ENCODE results near the gene PRR3. TPM values are rescaled to one million over a fixed set of nuclear protein-coding genes. Genes with fewer than 3 reads are reported as not detected.

PRR3 gene
- total and polyA plus RNA-seq, 2 of the 13 experiments (the other 11 are each of a cell fraction or from before 2014, with no cell fraction given), result 14.6 to 21.2 TPM

DNA sequence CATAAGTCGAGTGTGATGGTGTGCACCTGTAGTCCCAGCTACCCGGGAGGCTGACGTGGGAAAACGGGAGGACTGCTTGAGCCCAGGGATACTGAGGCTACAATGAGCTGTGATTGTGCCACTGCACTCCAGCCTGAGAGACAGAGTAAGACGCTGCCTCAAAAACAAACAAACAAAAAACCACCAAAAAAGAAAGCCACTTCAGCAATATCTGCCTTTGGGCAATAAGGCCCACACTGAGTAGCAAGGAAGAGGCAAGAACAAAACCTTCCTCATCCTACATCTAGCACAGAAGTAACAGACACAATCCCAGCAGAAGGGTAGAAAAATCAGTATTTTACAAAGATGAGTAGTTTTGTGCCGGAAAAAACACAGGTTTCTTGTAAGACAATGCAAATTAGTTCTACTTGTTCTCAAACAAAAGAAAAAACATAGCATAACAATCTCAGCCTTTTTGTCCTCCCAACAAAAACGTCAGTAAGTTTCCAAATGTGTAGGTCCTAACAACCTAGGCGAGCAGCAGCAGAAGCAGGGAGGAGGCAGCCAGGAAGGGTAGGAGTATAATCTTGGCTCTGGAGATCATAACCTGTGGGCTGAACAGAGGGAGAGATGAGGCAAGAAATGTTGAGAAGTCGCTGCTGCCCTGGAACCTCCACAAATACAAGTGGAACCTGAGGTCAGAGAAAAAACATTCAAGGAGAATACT, 54.2 kb downstream of the PRR3 start (continued):
- TF ChIP-seq ZNF225 (CRISPR knock-in tag; IDR thresholded peaks at IDR 0.05) (no peak), POLR2G (IDR thresholded peaks at IDR 0.05; ENCODE audit: low read depth, low read length) (no peak; the same call in none of the 2 replicates), MTF2 (CRISPR knock-in tag; IDR thresholded peaks at IDR 0.05; ENCODE audit: borderline replicate concordance) (no peak), SRSF9 (IDR thresholded peaks at IDR 0.05; ENCODE audit: borderline replicate concordance, insufficient read depth, low read depth, low read length, poor library complexity, severe bottlenecking) (no peak), HNRNPUL1 (IDR thresholded peaks at IDR 0.05; ENCODE audit: low read depth, low read length) (no peak)

DNA sequence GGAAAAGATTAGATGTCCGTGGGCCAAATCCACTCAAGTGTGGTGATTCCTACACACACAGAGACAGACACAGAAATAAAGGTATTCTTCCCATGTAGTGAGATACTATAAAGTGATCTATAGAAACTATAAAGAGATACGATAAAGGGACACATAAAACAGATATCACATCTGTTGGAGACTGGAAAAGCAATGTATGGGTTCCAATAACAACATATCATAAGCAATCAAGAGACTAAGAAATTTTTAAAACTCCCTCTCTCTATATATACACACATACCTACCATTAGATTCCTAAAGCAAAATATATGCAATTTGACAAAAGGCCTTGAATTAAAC, 54.7 kb downstream of the PRR3 start:
- no peak for FAIRE-seq
- in situ Hi-C loops (cut with HindIII; ENCODE audit: extremely low pct_ligation_motif_present, low pct_unique_long_range_greater_than_20kb), result no loop called here

More for the DNA sequence above, 54.7 kb downstream of the PRR3 start:
- H3K9me3 ChIP-seq (ENCODE audit: low read length), result no peaks in the 10 kb centered on the region
- no peak overlapping the region for H3K4me2 ChIP-seq (ENCODE audit: low read depth, low read length)
- H2AFZ ChIP-seq (ENCODE audit: low read length), result no peak overlapping the region
- peaks cover 9 to 28% of the 10 kb centered on the region in 2 experiments for H3K36me3 ChIP-seq (replicated peaks in 1 of 2; ENCODE audit: control insufficient read depth in 1 of 2, insufficient read depth in 2 of 2, low read length in 2 of 2)
- peaks cover 21% of the 10 kb centered on the region for H3K79me2 ChIP-seq (ENCODE audit: insufficient read depth, low read length)
- intact Hi-C loops (cut with micrococcal nuclease; ENCODE audit: unreplicated experiment), result no loop called here
- no peak for ATAC-seq
- BruUV-seq (replicated peaks), result no TSS peak
- ChIA-PET POLR2A (interaction anchor here (1.2 to 4.8 kb wide), 10 partner anchors 11 to 110 kb away, joined by 3 to 172 read pairs (median 6); partner anchors contain the start of genes ABCF1, ATAT1, DHX16 and MDC1), CTCF (ENCODE audit: low intra/inter-chr PET ratio, low total read pairs) (interaction anchor here (0.9 kb wide), 1 partner anchor 130 kb away, joined by 3 read pairs; no protein-coding TSS in a partner anchor)
- H3K27me3 ChIP-seq (ENCODE audit: control insufficient read depth in 1 of 2, insufficient read depth in 2 of 2, low read length in 2 of 2), result no peaks in the 10 kb centered on the region; a peak in 1 of 5 replicates
- H3K4me3 ChIP-seq (replicated peaks in 1 of 3; ENCODE audit: insufficient read depth in 1 of 3, low read depth in 2 of 3, low read length in 3 of 3), result no peak overlapping the region
- peaks cover 10% of the 10 kb centered on the region for H4K20me1 ChIP-seq (ENCODE audit: insufficient read depth, low read length)
- TF ChIP-seq HOXD1 (CRISPR knock-in tag; IDR thresholded peaks at IDR 0.05) (no peak), POLR2AphosphoS2 (IDR thresholded peaks at IDR 0.05; ENCODE audit: low read depth, low read length) (peak; percentile 59; the same call in 1 of the 2 replicates), RBFOX2 (IDR thresholded peaks at IDR 0.05; ENCODE audit: low read depth, low read length) (0 out of 2 replicates have a peak, but pooled peaks have one; percentile 14)
- WGBS (ENCODE audit: low lambda C conversion rate), result 97% methylated on average over 2 of the region's 2 CpGs
- no peak overlapping the region for H3K9ac ChIP-seq (ENCODE audit: insufficient read depth, low read depth, low read length)
- DNase-seq (ENCODE audit: low spot score), result no peak
- H3K27ac ChIP-seq (ENCODE audit: extremely low read length, insufficient read depth, low read length), result no peak overlapping the region
- peaks cover 22% of the 10 kb centered on the region for H3K4me1 ChIP-seq (ENCODE audit: insufficient read depth, low read length)
